Astrocyte of the cerebellum (primary cell): Measurements from ENCODE around the gene ZNF665.
A peak's percentile ranks its signal among the peaks of the same experiment; 100 is the strongest.
"Not testable (repeated sequence)": the region's sequence is repeated elsewhere in the genome, so short reads cannot be mapped to it uniquely, and the experiment has no call there.

ENCODE experiments used
- DNase-seq: peaks from one replicate; pipeline ENCODE4 v3.0.0-alpha.2; 2011; ENCODE audit warnings: low read depth
- H3K4me3 ChIP-seq: 2 replicates; pipeline ENCODE4 v1.5.1; 2011; ENCODE audit warnings: mild to moderate bottlenecking, low read depth, low read length, moderate library complexity
- CTCF ChIP-seq: IDR thresholded peaks from 2 replicates; pipeline ENCODE4 v1.5.1; 2012; ENCODE audit warnings: low read length, low read depth, moderate library complexity, mild to moderate bottlenecking; ENCODE audit errors: missing control alignments
- in situ Hi-C: cut with HindIII; loops from 2 replicates; pipeline ENCODE4 v1.10.0; 2017; ENCODE audit warnings: low sequenced_read_pairs

ZNF665 gene

GRCh38 chr19:53192771-53193534, at the start of gene ZNF665:
TSS of gene ZNF665 (minus strand) at chr19:53193358. CDS start at chr19:53182898, 10,460 bp downstream.
- DNase-seq: no peak
- in situ Hi-C loops: no loop called here
- no peak for TF ChIP-seq CTCF
- peak within 1 kb of the TSS; percentile 60 for H3K4me3 ChIP-seq

GRCh38 chr19:53237114-53237777, 44.1 kb upstream of the ZNF665 start:
- no peak for TF ChIP-seq CTCF
- in situ Hi-C loops: no loop called here
- no peak overlapping the region for H3K4me3 ChIP-seq
- no peak for DNase-seq

GRCh38 chr19:53224606-53225005, 31.4 kb upstream of the ZNF665 start:
- no peak for DNase-seq
- TF ChIP-seq CTCF: no peak
- H3K4me3 ChIP-seq: no peak overlapping the region
- in situ Hi-C loops: no loop called here

GRCh38 chr19:53222716-53223115, 29.6 kb upstream of the ZNF665 start:
- DNase-seq, in situ Hi-C loops, H3K4me3 ChIP-seq: not testable (repeated sequence)

GRCh38 chr19:53212703-53213320, 19.7 kb upstream of the ZNF665 start:
- DNase-seq: no peak
- TF ChIP-seq CTCF: no peak
- H3K4me3 ChIP-seq: no peak overlapping the region
- in situ Hi-C loops: no loop called here

- H3K4me3 ChIP-seq, in situ Hi-C loops, DNase-seq: not testable (repeated sequence)
These were observed 18.4 kb upstream of the ZNF665 start for GRCh38 chr19:53211554-53211953.

GRCh38 chr19:53196777-53197396, 3.7 kb upstream of the ZNF665 start:
- no peak for TF ChIP-seq CTCF
- DNase-seq: peak; percentile 63
- in situ Hi-C loops: no loop called here
- peak overlapping the region; percentile 84 for H3K4me3 ChIP-seq
